CD4-positive, alpha-beta memory T cell (primary cell): Measurements from ENCODE around the gene SRGAP3. TPM values are rescaled to one million over a fixed set of nuclear protein-coding genes. Genes with fewer than 3 reads are reported as not detected.

ENCODE experiments used
- CTCF ChIA-PET: fragments of 350-600 bp; sonication (Branson Sonifier 250); formaldehyde crosslinking; loops from one replicate; lab custom pipeline; 2021; ENCODE audit warnings: inconsistent platforms; ENCODE audit not compliant: partially characterized antibody; lab: Charles Lee
- POLR2A ChIA-PET: fragments of 350-600 bp; sonication (Branson Sonifier 250); formaldehyde crosslinking; loops from one replicate; lab custom pipeline; 2021; ENCODE audit not compliant: partially characterized antibody; lab: Charles Lee
- DNase-seq, 5 donors: peaks; one replicate each; pipeline versions ENCODE4 v3.0.0 to v3.0.0-alpha.2; 2020 to 2022; ENCODE audit warnings: mixed read lengths in 1 of 5
- H3K27ac ChIP-seq: one replicate; pipeline ENCODE4 v1.7.0; 2013; ENCODE audit warnings: low read depth, low read length
- H3K27me3 ChIP-seq: 2 replicates; pipeline ENCODE4 v1.7.0; 2013; ENCODE audit warnings: mild to moderate bottlenecking, low read length, moderate library complexity; ENCODE audit not compliant: insufficient read depth
- H3K36me3 ChIP-seq: 2 replicates; pipeline ENCODE4 v1.7.0; 2013; ENCODE audit warnings: mild to moderate bottlenecking, low read length, moderate library complexity; ENCODE audit not compliant: insufficient read depth
- H3K4me1 ChIP-seq: 2 replicates; pipeline ENCODE4 v1.7.0; 2013; ENCODE audit warnings: mild to moderate bottlenecking, low read length, moderate library complexity; ENCODE audit not compliant: insufficient read depth
- H3K4me3 ChIP-seq, 2 donors: one replicate each; pipeline ENCODE4 v1.7.0; 2013; ENCODE audit warnings: low read length in 2 of 2, mild to moderate bottlenecking in 1 of 2
- H3K9me3 ChIP-seq, 2 donors: one replicate each; pipeline ENCODE4 v1.7.0; 2013; ENCODE audit warnings: low read length in 2 of 2, control low read depth in 1 of 2; ENCODE audit not compliant: control insufficient read depth in 1 of 2
- H3K27ac Mint-ChIP-seq, 7 donors: one replicate each; pipeline ENCODE4 v1.8.0; 2020 to 2021; ENCODE audit warnings: mixed read lengths in 7 of 7, mild to moderate bottlenecking in 6 of 7, inconsistent platforms in 3 of 7, moderate library complexity in 3 of 7
- H3K27me3 Mint-ChIP-seq, 2 donors: one replicate each; pipeline ENCODE4 v1.8.0; 2020 to 2021; ENCODE audit warnings: mixed read lengths in 2 of 2
- H3K36me3 Mint-ChIP-seq, 2 donors: one replicate each; pipeline ENCODE4 v1.8.0; 2020 to 2021; ENCODE audit warnings: mixed read lengths in 2 of 2, inconsistent platforms in 1 of 2, mild to moderate bottlenecking in 1 of 2
- H3K4me1 Mint-ChIP-seq, 4 donors: one replicate each; pipeline ENCODE4 v1.8.0; 2020 to 2021; ENCODE audit warnings: mixed read lengths in 4 of 4, mild to moderate bottlenecking in 1 of 4
- H3K4me3 Mint-ChIP-seq, 8 donors: one replicate each; pipeline ENCODE4 v1.8.0; 2020 to 2021; ENCODE audit warnings: mixed read lengths in 8 of 8, mild to moderate bottlenecking in 7 of 8, moderate library complexity in 6 of 8, inconsistent platforms in 3 of 8
- H3K9me3 Mint-ChIP-seq, 8 donors: one replicate each; pipeline ENCODE4 v1.8.0; 2020 to 2021; ENCODE audit warnings: mixed read lengths in 8 of 8, mild to moderate bottlenecking in 5 of 8, inconsistent platforms in 3 of 8, moderate library complexity in 1 of 8
- intact Hi-C: fragments of 100-400 bp; cut with micrococcal nuclease; formaldehyde crosslinking; loops from one replicate; pipeline ENCODE4 v1.15.1; 2023
- polyA plus RNA-seq, 2 donors: library from polyadenylated mRNA; unstranded; fragments of 300-500 nt; fragmentation: Illumina TruSeq; gene quantifications; one replicate each; pipeline ENCODE4 v1.2.3, GENCODE V29; 2021
- total RNA-seq, 2 experiments: library from RNA; stranded (reverse); gene quantifications; one replicate each; pipeline ENCODE4 v1.2.3, GENCODE V29; 2021

The SRGAP3 gene
- total and polyA plus RNA-seq, 4 experiments from 2014 or later: 0.35 to 2.4 (median 1.7) TPM

- Mint-ChIP-seq H3K4me3 (no peak overlapping the region), H3K4me1 (peaks cover 4 to 13% (median 8%) of the 10 kb centered on the region in 4 donors), H3K27me3 (no peaks in the 10 kb centered on the region), H3K9me3 (peaks cover 0 to 4% (median 0%) of the 10 kb centered on the region in 8 donors), H3K36me3 (peaks cover 0 to 3% of the 10 kb centered on the region in 2 donors), H3K27ac (no peak overlapping the region)
- Histone ChIP-seq H3K36me3 (no peaks in the 10 kb centered on the region), H3K27ac (no peak overlapping the region), H3K4me3 (no peak overlapping the region), H3K9me3 (no peaks in the 10 kb centered on the region), H3K4me1 (peaks cover 7% of the 10 kb centered on the region), H3K27me3 (no peaks in the 10 kb centered on the region)
- no peak for DNase-seq
- intact Hi-C loops: no loop called here
- ChIA-PET CTCF (no interaction called here), POLR2A (no interaction called here)
Measured at GRCh38 chr3:9007928-9008327, 241.5 kb downstream of the SRGAP3 start.

DNA sequence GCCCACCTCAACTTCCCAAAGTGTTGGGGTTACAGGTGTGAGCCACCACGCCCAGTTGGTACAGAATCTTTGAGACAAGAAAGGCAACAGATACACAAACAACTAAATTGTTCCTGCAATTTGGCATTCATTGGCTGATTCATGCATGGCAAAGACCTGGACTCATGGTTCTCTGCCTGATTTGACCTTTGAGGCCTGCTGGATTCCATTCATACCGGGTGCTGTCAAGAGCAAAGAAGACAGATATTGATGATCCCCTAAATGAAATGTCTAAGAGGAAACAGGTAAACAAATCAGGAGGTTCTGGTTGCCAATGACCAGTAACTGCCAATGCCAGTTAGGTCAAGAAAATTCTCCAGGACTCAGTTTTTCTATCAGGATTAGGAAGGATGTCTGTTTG is 242.2 kb downstream of the SRGAP3 start:
- H3K27ac ChIP-seq: no peak overlapping the region
- CTCF ChIA-PET: no interaction called here
- H3K27ac Mint-ChIP-seq: no peak overlapping the region
- peaks cover 2% of the 10 kb centered on the region for H3K4me1 ChIP-seq
- POLR2A ChIA-PET: no interaction called here
- intact Hi-C loops: no loop called here
- H3K36me3 Mint-ChIP-seq: peaks cover 0 to 3% of the 10 kb centered on the region in 2 donors
- H3K27me3 ChIP-seq: no peaks in the 10 kb centered on the region
- H3K4me1 Mint-ChIP-seq: peaks cover 1 to 9% (median 6%) of the 10 kb centered on the region in 4 donors
- H3K4me3 ChIP-seq: no peak overlapping the region
- H3K9me3 ChIP-seq: no peaks in the 10 kb centered on the region
- H3K4me3 Mint-ChIP-seq: no peak overlapping the region
- H3K9me3 Mint-ChIP-seq: peaks cover 0 to 4% (median 0%) of the 10 kb centered on the region in 8 donors
- no peak for DNase-seq
- no peaks in the 10 kb centered on the region for H3K36me3 ChIP-seq
- H3K27me3 Mint-ChIP-seq: no peaks in the 10 kb centered on the region

GRCh38 chr3:9000041-9000440 is 249.4 kb downstream of the SRGAP3 start:
- ChIA-PET POLR2A (no interaction called here), CTCF (interaction anchor here (1.2 kb wide), 1 partner anchor 12 kb away, joined by 3 read pairs; no protein-coding TSS in a partner anchor)
- intact Hi-C loops: no loop called here
- Mint-ChIP-seq H3K4me1 (no peaks in the 10 kb centered on the region), H3K4me3 (no peak overlapping the region), H3K27ac (no peak overlapping the region), H3K9me3 (peaks cover 0 to 4% (median 0%) of the 10 kb centered on the region in 8 donors), H3K27me3 (peaks cover 0 to 1% of the 10 kb centered on the region in 2 donors), H3K36me3 (no peaks in the 10 kb centered on the region)
- H3K4me3 ChIP-seq: no peak overlapping the region
- no peaks in the 10 kb centered on the region for H3K27me3 ChIP-seq
- H3K9me3 ChIP-seq: no peaks in the 10 kb centered on the region
- no peaks in the 10 kb centered on the region for H3K36me3 ChIP-seq
- no peak overlapping the region for H3K27ac ChIP-seq
- no peak for DNase-seq
- H3K4me1 ChIP-seq: no peaks in the 10 kb centered on the region

DNA sequence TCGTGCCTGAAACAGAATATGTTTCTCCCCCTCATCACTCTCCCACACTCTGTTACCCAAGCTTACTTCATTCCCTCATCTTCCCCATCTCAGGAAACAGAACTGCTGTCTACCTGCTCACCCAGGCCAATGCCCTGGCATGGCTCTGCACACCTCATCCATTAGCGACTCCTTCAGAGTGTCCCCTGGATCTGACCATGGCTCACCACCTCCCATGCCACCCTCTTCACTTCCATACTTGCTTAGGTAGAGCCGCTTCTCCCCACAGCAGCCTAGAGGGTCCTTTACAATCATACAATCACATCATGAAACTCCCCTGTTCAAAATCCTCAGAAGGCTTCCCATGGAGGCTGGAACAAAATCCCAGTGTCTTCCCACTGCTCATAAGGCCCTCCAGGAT is 252.3 kb downstream of the SRGAP3 start:
- H3K36me3 Mint-ChIP-seq: no peaks in the 10 kb centered on the region
- Histone ChIP-seq H3K9me3 (no peaks in the 10 kb centered on the region), H3K36me3 (no peaks in the 10 kb centered on the region), H3K4me3 (no peak overlapping the region), H3K4me1 (no peaks in the 10 kb centered on the region), H3K27me3 (no peaks in the 10 kb centered on the region), H3K27ac (no peak overlapping the region)
- ChIA-PET CTCF (interaction anchor here (1.8 kb wide), 1 partner anchor 9 kb away, joined by 7 read pairs; no protein-coding TSS in a partner anchor), POLR2A (no interaction called here)
- no peak for DNase-seq
- H3K4me3 Mint-ChIP-seq: no peak overlapping the region
- intact Hi-C loops: no loop called here
- peaks cover 0 to 1% of the 10 kb centered on the region in 2 donors for H3K27me3 Mint-ChIP-seq
- H3K9me3 Mint-ChIP-seq: peaks cover 0 to 3% (median 0%) of the 10 kb centered on the region in 8 donors
- H3K4me1 Mint-ChIP-seq: no peaks in the 10 kb centered on the region
- H3K27ac Mint-ChIP-seq: no peak overlapping the region

GRCh38 chr3:8996681-8997121 is 252.7 kb downstream of the SRGAP3 start:
- Mint-ChIP-seq H3K4me1 (no peaks in the 10 kb centered on the region), H3K27me3 (peaks cover 0 to 1% of the 10 kb centered on the region in 2 donors), H3K9me3 (peaks cover 0 to 3% (median 0%) of the 10 kb centered on the region in 8 donors), H3K4me3 (no peak overlapping the region), H3K27ac (no peak overlapping the region), H3K36me3 (no peaks in the 10 kb centered on the region)
- no peak for DNase-seq
- POLR2A ChIA-PET: no interaction called here
- no peaks in the 10 kb centered on the region for H3K4me1 ChIP-seq
- CTCF ChIA-PET: interaction anchor here (1.8 kb wide), 1 partner anchor 9 kb away, joined by 7 read pairs; no protein-coding TSS in a partner anchor
- no peaks in the 10 kb centered on the region for H3K9me3 ChIP-seq
- intact Hi-C loops: no loop called here
- H3K27me3 ChIP-seq: no peaks in the 10 kb centered on the region
- no peak overlapping the region for H3K27ac ChIP-seq
- H3K36me3 ChIP-seq: no peaks in the 10 kb centered on the region
- no peak overlapping the region for H3K4me3 ChIP-seq

GRCh38 chr3:8996216-8996615 is 253.2 kb downstream of the SRGAP3 start:
- POLR2A ChIA-PET: no interaction called here
- H3K4me3 Mint-ChIP-seq: no peak overlapping the region
- CTCF ChIA-PET: interaction anchor here (1.8 kb wide), 1 partner anchor 8 kb away, joined by 7 read pairs; no protein-coding TSS in a partner anchor

GRCh38 chr3:8994226-8994625 is 255.2 kb downstream of the SRGAP3 start:
- Mint-ChIP-seq H3K9me3 (no peaks in the 10 kb centered on the region), H3K27ac (no peak overlapping the region), H3K27me3 (peaks cover 0 to 1% of the 10 kb centered on the region in 2 donors), H3K4me3 (no peak overlapping the region), H3K36me3 (no peaks in the 10 kb centered on the region), H3K4me1 (no peaks in the 10 kb centered on the region)
- intact Hi-C loops: no loop called here
- no peak for DNase-seq
- Histone ChIP-seq H3K27ac (no peak overlapping the region), H3K9me3 (no peaks in the 10 kb centered on the region), H3K27me3 (no peaks in the 10 kb centered on the region), H3K4me1 (no peaks in the 10 kb centered on the region), H3K4me3 (no peak overlapping the region), H3K36me3 (no peaks in the 10 kb centered on the region)
- ChIA-PET POLR2A (no interaction called here), CTCF (interaction anchor here (1.1 kb wide), 1 partner anchor 308 kb away, joined by 4 read pairs; no protein-coding TSS in a partner anchor)

More at GRCh38 chr3:8996216-8996615, 253.2 kb downstream of the SRGAP3 start:
- Histone ChIP-seq H3K27ac (no peak overlapping the region), H3K36me3 (no peaks in the 10 kb centered on the region), H3K4me1 (no peaks in the 10 kb centered on the region), H3K4me3 (no peak overlapping the region), H3K27me3 (no peaks in the 10 kb centered on the region), H3K9me3 (no peaks in the 10 kb centered on the region)
- DNase-seq: no peak
- no peak overlapping the region for H3K27ac Mint-ChIP-seq
- peaks cover 0 to 1% of the 10 kb centered on the region in 2 donors for H3K27me3 Mint-ChIP-seq
- intact Hi-C loops: no loop called here
- H3K4me1 Mint-ChIP-seq: no peaks in the 10 kb centered on the region
- peaks cover 0 to under 1% (median 0%) of the 10 kb centered on the region in 8 donors for H3K9me3 Mint-ChIP-seq
- no peaks in the 10 kb centered on the region for H3K36me3 Mint-ChIP-seq
